ENCODE results near the gene LNX2.

Gene LNX2

DNA sequence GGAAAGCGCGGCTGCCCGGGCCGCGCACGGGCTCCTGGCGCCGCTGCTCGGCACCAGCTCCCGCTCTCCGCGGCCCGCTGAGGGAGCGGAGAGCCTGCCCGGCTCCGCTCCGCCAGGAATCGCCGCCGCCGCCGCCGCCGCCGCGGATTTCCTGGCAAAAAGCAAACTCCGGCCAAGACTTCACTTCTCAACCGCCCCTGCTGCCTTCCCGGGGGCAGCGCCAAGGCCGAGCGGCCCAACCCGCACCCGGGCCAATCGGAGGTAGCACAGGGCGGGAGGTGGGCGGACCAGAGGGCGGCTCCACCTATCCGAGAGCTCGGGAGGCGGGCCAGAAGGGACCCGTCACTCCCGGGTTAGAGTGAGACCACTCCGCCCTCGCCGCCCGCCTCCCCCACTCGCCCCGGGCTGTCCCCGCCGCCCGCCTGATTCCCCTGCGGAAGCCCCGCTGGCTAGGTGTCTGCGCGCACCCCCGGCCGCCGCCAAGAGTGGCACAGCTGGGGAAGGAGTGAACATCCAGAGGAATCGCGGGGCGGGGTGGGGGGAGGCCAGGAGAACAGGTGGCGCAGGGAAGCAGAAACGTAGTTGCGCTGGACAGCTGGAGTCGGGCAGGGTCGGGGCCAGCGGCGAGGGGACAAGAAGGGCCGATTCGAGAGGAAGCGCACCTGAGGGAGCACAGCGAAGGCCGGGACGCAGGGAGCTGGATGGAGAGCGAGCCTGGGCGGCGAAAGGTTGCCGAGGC lies at the start of gene LNX2:
TSS of gene LNX2 (minus strand) at position 153 of the 739 bp plus-strand sequence. CDS start 38,826 bp downstream, outside the sequence.
- Mint-ChIP-seq H3K4me3 (peak within 1 kb of the TSS; percentile 92), H3K36me3 (peaks cover 28% of the 10 kb centered on the region), H3K4me1 (peaks cover 54% of the 10 kb centered on the region), H3K27ac (peak within 1 kb of the TSS; percentile 98), H3K9me3 (no peaks in the 10 kb centered on the region), H3K27me3 (no peaks in the 10 kb centered on the region)
- peak; percentile 97 for DNase-seq
- CTCF ChIA-PET, result interaction anchor here (0.7 to 1.5 kb wide), 4 partner anchors 16 to 88 kb away, joined by 3 read pairs; no protein-coding TSS in a partner anchor

DNA sequence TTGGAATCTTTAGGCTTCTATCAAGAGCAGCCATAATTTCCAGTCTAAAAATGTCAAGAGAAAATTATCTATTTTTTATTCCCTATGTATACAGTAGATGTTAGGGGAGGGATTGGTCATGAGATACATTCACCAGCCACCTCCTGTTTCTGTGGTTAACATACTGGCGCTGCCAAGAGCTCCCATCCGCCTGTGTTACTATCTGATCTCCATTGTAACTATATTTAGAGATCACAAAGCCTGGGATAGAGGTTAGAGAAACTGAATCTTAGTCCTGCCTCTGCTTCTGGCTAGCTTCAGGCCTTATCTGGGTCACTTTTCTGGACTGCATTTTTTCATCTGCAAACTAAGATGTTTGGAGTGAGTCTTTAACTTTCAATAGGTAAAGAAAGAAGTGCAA lies 47.6 kb upstream of the LNX2 start:
- Mint-ChIP-seq H3K4me3 (no peak overlapping the region), H3K27ac (no peak overlapping the region), H3K36me3 (peaks cover 9% of the 10 kb centered on the region), H3K27me3 (no peaks in the 10 kb centered on the region), H3K4me1 (no peaks in the 10 kb centered on the region), H3K9me3 (no peaks in the 10 kb centered on the region)
- no peak for DNase-seq
- CTCF ChIA-PET, result no interaction called here

DNA sequence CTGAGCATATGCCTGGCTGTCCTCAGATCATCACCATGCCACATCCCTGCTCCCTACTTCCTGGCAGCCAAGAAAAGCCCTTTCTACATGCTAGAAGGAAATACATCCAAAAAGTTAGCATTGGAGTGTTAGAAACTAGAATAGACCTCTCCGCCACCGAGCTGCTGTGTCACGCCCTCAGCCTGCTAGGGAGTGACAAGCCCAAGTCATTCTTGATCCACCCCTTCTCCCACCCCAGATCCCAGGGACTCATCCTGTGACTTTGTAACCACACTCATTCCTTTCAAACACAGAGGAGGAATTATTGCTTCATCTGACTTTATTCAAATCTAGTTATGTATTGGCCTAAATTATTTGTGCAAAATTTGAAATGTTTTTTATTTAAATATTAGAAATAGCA lies 46.6 kb upstream of the LNX2 start:
- CTCF ChIA-PET, result no interaction called here
- H3K4me1 Mint-ChIP-seq, result no peaks in the 10 kb centered on the region
- no peak for DNase-seq
- H3K4me3 Mint-ChIP-seq, result no peak overlapping the region
- no peaks in the 10 kb centered on the region for H3K27me3 Mint-ChIP-seq
- no peak overlapping the region for H3K27ac Mint-ChIP-seq
- H3K36me3 Mint-ChIP-seq, result peaks cover 9% of the 10 kb centered on the region
- no peaks in the 10 kb centered on the region for H3K9me3 Mint-ChIP-seq

DNA sequence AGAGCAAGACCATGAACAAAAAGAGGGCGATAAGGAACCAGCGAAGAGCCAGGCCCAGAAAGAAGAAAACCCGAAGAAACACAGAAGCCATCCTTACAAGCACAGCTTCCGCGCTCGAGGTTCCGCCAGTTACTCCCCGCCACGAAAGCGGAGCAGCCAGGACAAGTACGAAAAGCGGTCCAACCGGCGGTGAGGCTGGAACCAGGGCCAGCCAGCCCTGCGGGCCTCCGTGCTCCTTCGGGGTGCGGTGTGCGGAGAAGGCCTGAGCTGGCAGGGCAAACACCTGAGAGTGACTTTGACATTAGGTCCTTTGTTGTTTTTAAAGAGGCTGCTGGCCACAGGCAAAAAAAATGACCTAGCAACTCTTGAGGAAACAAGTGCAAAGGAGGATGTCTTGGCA lies 45.4 kb upstream of the LNX2 start:
- Mint-ChIP-seq H3K4me1 (no peaks in the 10 kb centered on the region), H3K36me3 (peaks cover 9% of the 10 kb centered on the region), H3K27me3 (no peaks in the 10 kb centered on the region), H3K27ac (peak overlapping the region; percentile 8), H3K4me3 (no peak overlapping the region), H3K9me3 (no peaks in the 10 kb centered on the region)
- CTCF ChIA-PET, result interaction anchor here (0.6 kb wide), 1 partner anchor 160 kb away, joined by 3 read pairs; no protein-coding TSS in a partner anchor
- no peak for DNase-seq

DNA sequence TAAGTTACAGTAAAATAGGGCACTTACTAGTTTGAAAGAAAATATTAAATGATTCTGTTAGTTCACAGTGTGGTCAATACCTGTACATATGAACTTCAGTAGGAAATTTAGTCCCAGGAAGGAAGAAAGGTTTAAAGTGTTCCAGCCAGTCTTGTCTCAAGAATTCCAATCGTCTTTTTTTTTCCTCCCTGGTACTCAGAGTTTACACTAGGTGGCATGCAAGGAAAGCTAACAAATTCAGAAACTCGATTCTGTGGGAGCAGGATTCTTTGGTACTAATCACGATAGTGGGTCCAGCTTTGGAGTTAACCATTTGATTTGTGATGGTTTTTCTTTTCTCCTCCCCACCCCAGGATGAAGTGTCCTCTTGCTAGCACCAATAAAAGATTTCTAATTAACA lies 45.0 kb upstream of the LNX2 start:
- no peaks in the 10 kb centered on the region for H3K4me1 Mint-ChIP-seq
- CTCF ChIA-PET, result no interaction called here
- peak overlapping the region; percentile 8 for H3K27ac Mint-ChIP-seq

DNA sequence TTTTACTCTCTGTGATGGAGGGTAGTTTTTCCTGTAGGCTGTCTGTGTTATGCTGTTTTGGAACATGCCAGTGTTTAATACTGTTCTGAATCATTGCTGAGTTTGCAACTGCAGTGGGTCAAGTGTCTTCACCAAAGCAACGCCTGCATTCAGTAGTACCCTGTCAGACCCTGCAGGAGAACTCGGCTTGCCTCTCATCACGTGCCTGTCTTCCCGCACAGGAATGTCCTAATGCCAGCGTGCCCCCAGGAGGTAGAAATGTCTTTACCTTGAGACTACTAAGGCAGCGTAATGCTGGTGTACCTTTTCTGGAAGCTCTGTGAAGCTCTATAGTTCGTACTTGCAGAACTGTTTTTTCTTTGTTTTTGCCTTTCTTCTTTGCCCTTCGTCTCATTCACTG lies 43.6 kb upstream of the LNX2 start:
- DNase-seq, result no peak
- H3K27me3 Mint-ChIP-seq, result no peaks in the 10 kb centered on the region
- H3K27ac Mint-ChIP-seq, result no peak overlapping the region
- peaks cover 9% of the 10 kb centered on the region for H3K36me3 Mint-ChIP-seq
- CTCF ChIA-PET, result interaction anchor here (0.9 kb wide), 1 partner anchor 678 kb away, joined by 3 read pairs; no protein-coding TSS in a partner anchor
- H3K4me3 Mint-ChIP-seq, result no peak overlapping the region
- H3K4me1 Mint-ChIP-seq, result no peaks in the 10 kb centered on the region
- H3K9me3 Mint-ChIP-seq, result no peaks in the 10 kb centered on the region

More for the DNA sequence above, 45.0 kb upstream of the LNX2 start:
- DNase-seq, result no peak
- H3K27me3 Mint-ChIP-seq, result no peaks in the 10 kb centered on the region
- no peak overlapping the region for H3K4me3 Mint-ChIP-seq
- no peaks in the 10 kb centered on the region for H3K9me3 Mint-ChIP-seq
- peaks cover 9% of the 10 kb centered on the region for H3K36me3 Mint-ChIP-seq

DNA sequence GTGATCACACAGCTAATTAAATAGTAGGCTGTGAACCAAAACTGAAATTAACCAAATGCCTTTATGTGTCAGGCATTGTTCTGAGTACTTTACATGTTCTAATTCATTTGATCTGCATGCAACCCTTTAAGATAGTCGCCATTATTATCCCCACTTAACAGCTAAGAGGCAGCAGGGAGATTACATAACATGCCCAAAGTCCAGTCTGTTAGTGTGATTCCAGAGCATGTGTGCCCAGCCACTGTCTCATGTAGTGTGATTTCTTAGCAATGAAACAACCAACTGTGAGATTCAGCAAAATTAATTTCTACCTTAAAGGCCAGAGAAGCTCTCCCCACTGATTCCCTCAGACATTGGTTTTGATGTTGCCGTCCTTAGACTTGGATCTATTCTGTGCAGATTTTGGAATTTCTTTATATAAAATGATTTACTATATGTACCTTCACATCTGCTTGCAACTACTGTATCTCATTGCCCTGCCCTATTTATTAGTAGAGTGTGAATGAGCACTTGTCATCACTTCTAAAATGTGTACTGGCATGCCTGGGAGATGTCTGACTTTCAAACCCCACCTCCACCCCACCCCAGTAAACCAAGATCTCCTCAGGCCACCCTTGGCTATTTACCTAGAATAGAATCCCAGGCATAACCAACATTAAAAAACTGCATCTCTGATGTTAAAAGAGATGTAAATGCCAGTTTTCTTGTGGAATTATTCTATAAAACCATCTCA lies 42.6 kb upstream of the LNX2 start:
- no peak overlapping the region for H3K27ac Mint-ChIP-seq

DNA sequence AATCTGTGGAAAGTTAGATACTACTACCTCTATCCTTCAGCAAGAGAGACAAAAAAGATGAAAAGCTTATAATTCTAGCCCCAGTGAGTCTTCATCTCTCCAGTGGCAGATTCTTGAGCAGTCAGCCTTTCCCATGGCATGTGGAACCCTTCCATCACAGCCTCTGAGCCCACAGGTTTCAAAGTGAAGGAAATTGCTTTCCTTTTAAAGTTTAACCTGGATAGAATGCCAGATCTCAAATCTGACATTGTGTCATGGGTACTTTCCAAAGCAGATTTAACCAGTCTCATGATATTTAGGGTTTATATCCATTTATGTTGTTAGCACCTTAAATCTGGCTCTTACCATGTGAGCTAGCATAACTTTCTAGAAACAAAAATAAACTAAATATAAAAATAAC lies 40.7 kb upstream of the LNX2 start:
- Mint-ChIP-seq H3K27me3 (no peaks in the 10 kb centered on the region), H3K4me1 (no peaks in the 10 kb centered on the region), H3K27ac (no peak overlapping the region), H3K9me3 (no peaks in the 10 kb centered on the region), H3K36me3 (peaks cover 6% of the 10 kb centered on the region), H3K4me3 (no peak overlapping the region)
- CTCF ChIA-PET, result no interaction called here
- DNase-seq, result no peak

More for the DNA sequence above, 42.6 kb upstream of the LNX2 start:
- no peak overlapping the region for H3K4me3 Mint-ChIP-seq
- H3K27me3 Mint-ChIP-seq, result no peaks in the 10 kb centered on the region
- no peaks in the 10 kb centered on the region for H3K9me3 Mint-ChIP-seq
- H3K36me3 Mint-ChIP-seq, result peaks cover 9% of the 10 kb centered on the region
- CTCF ChIA-PET, result interaction anchor here (0.9 kb wide), 1 partner anchor 677 kb away, joined by 3 read pairs; no protein-coding TSS in a partner anchor
- no peak for DNase-seq
- no peaks in the 10 kb centered on the region for H3K4me1 Mint-ChIP-seq

DNA sequence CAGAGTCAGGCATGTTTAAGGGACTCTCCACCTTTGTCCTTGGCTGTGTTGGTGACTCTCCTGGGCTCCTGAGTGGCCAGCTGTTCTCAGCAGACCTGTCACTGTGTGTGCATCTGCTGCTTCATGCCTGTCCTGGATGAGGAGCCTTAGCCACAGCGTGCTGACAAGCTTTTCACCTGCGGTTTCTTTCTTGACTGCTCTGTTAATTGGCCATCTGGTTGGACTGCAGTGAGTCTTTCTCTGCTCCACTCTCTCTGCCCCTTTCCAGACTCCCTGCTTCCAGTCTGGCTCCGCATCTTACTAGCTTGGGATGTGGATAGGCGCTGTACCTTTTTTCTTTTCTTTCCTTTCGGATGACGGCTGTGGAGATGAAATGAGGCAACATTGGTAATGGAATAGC lies 40.2 kb upstream of the LNX2 start:
- DNase-seq, result no peak
- no peak overlapping the region for H3K27ac Mint-ChIP-seq
- H3K27me3 Mint-ChIP-seq, result no peaks in the 10 kb centered on the region
- no peaks in the 10 kb centered on the region for H3K9me3 Mint-ChIP-seq
- CTCF ChIA-PET, result no interaction called here
- no peaks in the 10 kb centered on the region for H3K4me1 Mint-ChIP-seq
- peaks cover 5% of the 10 kb centered on the region for H3K36me3 Mint-ChIP-seq
- H3K4me3 Mint-ChIP-seq, result no peak overlapping the region

DNA sequence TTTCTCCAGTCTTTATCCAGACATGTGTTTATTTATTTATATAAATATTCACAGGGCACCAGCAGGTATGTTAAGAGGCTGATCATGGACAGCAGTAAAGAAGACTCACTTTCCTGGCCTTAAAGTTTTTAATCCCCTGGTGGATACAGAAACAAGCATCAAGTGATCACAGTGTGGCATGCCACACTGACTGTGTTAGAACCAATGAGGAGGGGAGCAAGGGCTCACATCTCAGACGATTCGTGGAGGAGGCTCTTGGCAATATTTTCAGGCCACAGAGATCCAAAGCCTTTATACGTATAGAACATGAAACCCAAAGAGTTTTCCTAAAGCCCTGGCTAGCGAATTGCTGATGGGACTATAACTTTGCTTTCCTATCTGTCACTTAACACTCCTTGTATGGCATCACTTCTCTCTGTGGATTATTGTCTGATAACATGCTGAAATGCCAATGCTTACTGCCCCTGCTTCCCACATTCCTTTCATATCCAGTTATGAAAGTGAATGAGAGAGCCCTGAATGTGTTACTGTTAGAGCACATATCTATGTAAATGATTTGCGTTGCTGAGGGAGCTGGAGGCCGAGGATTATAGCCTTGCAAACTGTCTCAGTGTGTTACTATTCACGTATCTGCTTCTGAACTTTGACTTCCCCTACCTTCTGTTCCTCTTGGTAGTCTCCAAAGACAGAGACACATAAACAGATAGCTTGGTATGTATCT lies 39.0 kb upstream of the LNX2 start:
- Mint-ChIP-seq H3K4me1 (no peaks in the 10 kb centered on the region), H3K4me3 (no peak overlapping the region), H3K27me3 (no peaks in the 10 kb centered on the region), H3K9me3 (no peaks in the 10 kb centered on the region), H3K27ac (no peak overlapping the region), H3K36me3 (peaks cover 4% of the 10 kb centered on the region)
- no peak for DNase-seq
- CTCF ChIA-PET, result interaction anchor here (1.5 kb wide), 1 partner anchor 297 kb away, joined by 3 read pairs; no protein-coding TSS in a partner anchor

DNA sequence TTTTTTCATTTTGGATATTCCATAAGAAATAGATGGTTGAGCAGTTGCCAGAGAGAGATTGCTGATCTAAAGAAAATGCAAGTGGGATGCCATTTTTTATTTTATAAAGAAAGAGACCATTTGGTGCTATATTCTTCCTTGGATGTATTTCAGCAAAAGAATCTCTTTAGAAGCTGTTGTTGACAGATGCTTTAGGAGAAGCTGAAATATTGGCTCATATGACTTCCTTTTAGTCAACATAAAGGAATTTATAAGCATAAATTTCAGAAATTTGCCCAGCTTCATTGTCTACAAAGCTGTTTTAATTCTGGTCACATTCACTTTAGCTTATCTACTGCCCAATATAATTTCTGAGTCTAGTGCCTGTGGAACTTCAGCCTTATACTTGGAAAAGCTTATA lies 38.2 kb upstream of the LNX2 start:
- no peaks in the 10 kb centered on the region for H3K27me3 Mint-ChIP-seq
- H3K9me3 Mint-ChIP-seq, result no peaks in the 10 kb centered on the region
- no peak overlapping the region for H3K27ac Mint-ChIP-seq
- DNase-seq, result no peak
- no peaks in the 10 kb centered on the region for H3K4me1 Mint-ChIP-seq
- H3K4me3 Mint-ChIP-seq, result no peak overlapping the region
- CTCF ChIA-PET, result interaction anchor here (1.5 kb wide), 1 partner anchor 296 kb away, joined by 3 read pairs; no protein-coding TSS in a partner anchor
- H3K36me3 Mint-ChIP-seq, result peaks cover 3% of the 10 kb centered on the region

DNA sequence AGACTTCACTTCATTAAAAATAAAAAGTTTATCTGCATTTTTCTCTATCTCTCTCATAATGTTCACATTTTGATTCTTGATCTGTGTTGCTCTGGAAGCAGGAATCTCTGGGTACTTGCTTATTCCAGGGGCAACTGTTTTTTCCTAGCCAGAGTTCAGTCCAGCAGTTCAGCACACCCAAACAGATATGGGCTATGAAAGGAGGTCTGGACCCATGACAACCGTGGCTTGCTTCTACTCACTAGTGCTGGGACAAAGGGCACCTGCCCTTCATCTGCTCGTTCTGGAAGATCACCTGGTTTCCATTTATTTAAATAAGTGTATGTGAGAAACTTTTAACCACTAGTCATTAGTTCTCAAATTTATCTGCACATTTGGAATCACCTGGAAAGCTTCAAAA lies 37.4 kb upstream of the LNX2 start:
- H3K9me3 Mint-ChIP-seq, result no peaks in the 10 kb centered on the region
- no peak overlapping the region for H3K4me3 Mint-ChIP-seq

DNA sequence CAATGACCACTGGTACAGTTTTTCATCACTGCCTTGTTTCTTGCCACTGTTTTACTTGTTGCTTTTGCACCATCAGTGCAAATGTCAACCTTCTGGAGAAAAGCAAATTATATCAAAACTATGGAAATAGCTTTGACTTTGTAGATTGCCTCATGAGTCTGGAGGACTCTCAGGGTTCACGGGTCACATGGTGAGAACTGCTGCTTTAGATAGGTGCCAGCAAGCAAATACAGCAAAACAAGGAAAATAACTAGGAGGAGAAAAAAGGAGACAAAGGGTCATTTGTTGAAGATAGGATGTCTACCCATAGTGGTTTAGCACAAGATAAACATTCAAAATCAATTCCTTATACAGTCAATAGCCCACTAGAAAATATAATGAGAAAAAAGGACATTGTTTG lies 34.5 kb upstream of the LNX2 start:
- no peak overlapping the region for H3K27ac Mint-ChIP-seq
- CTCF ChIA-PET, result interaction anchor here (0.7 to 1.1 kb wide), 2 partner anchors 16 to 27 kb away, joined by 3 read pairs; no protein-coding TSS in a partner anchor

More for the DNA sequence above, 37.4 kb upstream of the LNX2 start:
- Mint-ChIP-seq H3K27me3 (no peaks in the 10 kb centered on the region), H3K27ac (no peak overlapping the region), H3K4me1 (no peaks in the 10 kb centered on the region), H3K36me3 (peaks cover 7% of the 10 kb centered on the region)
- DNase-seq, result no peak
- CTCF ChIA-PET, result interaction anchor here (1.5 kb wide), 1 partner anchor 296 kb away, joined by 3 read pairs; no protein-coding TSS in a partner anchor

DNA sequence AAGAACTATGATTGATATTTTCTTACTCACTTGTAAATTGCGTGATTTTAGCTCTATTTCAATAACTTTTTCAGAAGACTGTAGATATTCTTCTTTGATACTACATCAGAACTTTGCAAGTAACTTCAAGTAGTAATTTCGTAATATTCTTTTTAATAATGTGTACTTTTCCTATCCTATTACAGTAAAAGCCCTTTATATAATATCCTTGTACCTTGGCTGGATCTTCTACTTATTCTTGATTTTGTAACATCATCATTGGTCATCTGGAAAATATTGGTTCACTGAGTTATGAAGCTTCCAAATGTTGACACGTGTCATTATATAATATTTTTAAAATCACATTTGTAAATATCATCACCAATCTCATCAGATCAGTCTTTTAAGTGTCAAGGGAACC lies 33.7 kb upstream of the LNX2 start:
- H3K27ac Mint-ChIP-seq, result no peak overlapping the region
- H3K4me3 Mint-ChIP-seq, result no peak overlapping the region
- H3K9me3 Mint-ChIP-seq, result peaks cover 16% of the 10 kb centered on the region
- CTCF ChIA-PET, result interaction anchor here (0.7 to 1.1 kb wide), 2 partner anchors 15 to 26 kb away, joined by 3 read pairs; no protein-coding TSS in a partner anchor
- no peaks in the 10 kb centered on the region for H3K4me1 Mint-ChIP-seq
- no peak for DNase-seq
- no peaks in the 10 kb centered on the region for H3K27me3 Mint-ChIP-seq
- peaks cover 34% of the 10 kb centered on the region for H3K36me3 Mint-ChIP-seq

More for the DNA sequence above, 34.5 kb upstream of the LNX2 start:
- peaks cover 28% of the 10 kb centered on the region for H3K36me3 Mint-ChIP-seq
- no peaks in the 10 kb centered on the region for H3K27me3 Mint-ChIP-seq
- no peak overlapping the region for H3K4me3 Mint-ChIP-seq
- H3K4me1 Mint-ChIP-seq, result no peaks in the 10 kb centered on the region
- peaks cover 12% of the 10 kb centered on the region for H3K9me3 Mint-ChIP-seq
- DNase-seq, result no peak

All from activated naive CD4-positive, alpha-beta T cell treated with anti-CD3 and anti-CD28 coated beads, Interleukin-2, amount 10 ng/mL, durations not matched to agents 7 days and 5 days (primary cell).